NB4 (cell line): ENCODE results near the gene STK39.

Experiments
- DNase-seq: peaks from one replicate; pipeline ENCODE4 v3.0.0; 2010; ENCODE audit warnings: low read depth
- H3K4me3 ChIP-seq: one replicate; pipeline ENCODE4 v1.5.1; 2011; ENCODE audit warnings: mild to moderate bottlenecking, low read depth, low read length, moderate library complexity
- CTCF ChIP-seq: IDR thresholded peaks from one replicate; pipeline ENCODE4 v1.5.1; 2012; ENCODE audit warnings: low read depth, low read length
- MAX ChIP-seq: IDR thresholded peaks from 2 replicates; pipeline ENCODE4 v1.6.1; 2011; ENCODE audit warnings: low read depth, low read length
- MYC ChIP-seq: IDR thresholded peaks from 2 replicates; pipeline ENCODE4 v1.6.1; 2011; ENCODE audit warnings: low read depth, low read length
- POLR2A ChIP-seq: IDR thresholded peaks from 2 replicates; pipeline ENCODE4 v1.6.1; 2011; ENCODE audit warnings: mild to moderate bottlenecking; ENCODE audit not compliant: insufficient read length; ENCODE audit errors: extremely low read depth

The STK39 gene

GRCh38 chr2:168222088-168222487 is 25.3 kb downstream of the STK39 start:
- no peak overlapping the region for H3K4me3 ChIP-seq
- TF ChIP-seq MYC (no peak), CTCF (no peak), POLR2A (no peak), MAX (no peak)
- DNase-seq: no peak

GRCh38 chr2:168220965-168221819 is 26.2 kb downstream of the STK39 start:
- no peak overlapping the region for H3K4me3 ChIP-seq
- TF ChIP-seq MYC (no peak), POLR2A (no peak), MAX (no peak), CTCF (no peak)
- no peak for DNase-seq

- no peak overlapping the region for H3K4me3 ChIP-seq
- TF ChIP-seq MAX (no peak), MYC (no peak), CTCF (no peak), POLR2A (no peak)
- DNase-seq: no peak
Measured at GRCh38 chr2:168217920-168218319, 29.5 kb downstream of the STK39 start.

- no peak for TF ChIP-seq CTCF
- TF ChIP-seq MAX: no peak
- no peak for TF ChIP-seq POLR2A
- TF ChIP-seq MYC: no peak
- DNase-seq: no peak
- no peak overlapping the region for H3K4me3 ChIP-seq
Measured at GRCh38 chr2:168216351-168217005, 30.9 kb downstream of the STK39 start.

GRCh38 chr2:168215813-168216212 is 31.6 kb downstream of the STK39 start:
- no peak for TF ChIP-seq MAX
- TF ChIP-seq POLR2A: no peak
- TF ChIP-seq MYC: no peak
- no peak for TF ChIP-seq CTCF
- H3K4me3 ChIP-seq: no peak overlapping the region
- no peak for DNase-seq
